Activated B cell treated with CpG ODN at 0.5 μM for 24 hours (primary cell): ENCODE data around the gene HTATIP2. TPM values are rescaled to one million over a fixed set of nuclear protein-coding genes. Genes with fewer than 3 reads are reported as not detected.

Source experiments
- ATAC-seq: fragments of 200-7000 bp; cut with Tn5 transposase; one replicate; pipeline ENCODE4 v1.10.0; 2021; ENCODE audit warnings: low read depth, mild to moderate bottlenecking, moderate library complexity
- CTCF ChIA-PET: fragments of 350-600 bp; sonication (Branson Sonifier 250); formaldehyde crosslinking; loops from one replicate; lab custom pipeline; 2021; ENCODE audit warnings: antibody characterized with exemption; lab: Charles Lee
- POLR2A ChIA-PET: fragments of 350-600 bp; sonication (Branson Sonifier 250); formaldehyde crosslinking; loops from one replicate; lab custom pipeline; 2021; ENCODE audit warnings: antibody characterized with exemption; lab: Charles Lee
- DNase-seq: peaks from one replicate; pipeline ENCODE4 v3.0.0; 2022
- H3K27ac Mint-ChIP-seq: one replicate; pipeline ENCODE4 v1.8.0; 2020; ENCODE audit warnings: mixed read lengths
- H3K27me3 Mint-ChIP-seq: one replicate; pipeline ENCODE4 v1.8.0; 2021; ENCODE audit warnings: mixed read lengths
- H3K36me3 Mint-ChIP-seq: one replicate; pipeline ENCODE4 v1.8.0; 2021; ENCODE audit warnings: low read depth, mixed read lengths
- H3K4me1 Mint-ChIP-seq: one replicate; pipeline ENCODE4 v1.8.0; 2021; ENCODE audit warnings: mixed read lengths
- H3K4me3 Mint-ChIP-seq: one replicate; pipeline ENCODE4 v1.8.0; 2020; ENCODE audit warnings: mild to moderate bottlenecking, mixed read lengths
- H3K9me3 Mint-ChIP-seq: one replicate; pipeline ENCODE4 v1.8.0; 2020; ENCODE audit warnings: mixed read lengths
- CTCF ChIP-seq: fragments of 200-600 bp; IDR thresholded peaks from one replicate; pipeline ENCODE4 v1.8.0; 2022; ENCODE audit warnings: antibody characterized with exemption, mild to moderate bottlenecking
- intact Hi-C: fragments of 100-400 bp; cut with micrococcal nuclease; formaldehyde crosslinking; loops from one replicate; pipeline ENCODE4 v1.15.1; 2024
- total RNA-seq: library from RNA; stranded (reverse); gene quantifications from 2 replicates; pipeline ENCODE4 v1.2.3, GENCODE V29; 2022

Gene HTATIP2
- total RNA-seq, 1 donor from 2014 or later: 36.5 TPM

GRCh38 chr11:20368438-20368837, 4.9 kb downstream of the HTATIP2 start:
- Mint-ChIP-seq H3K27me3 (no peaks in the 10 kb centered on the region), H3K4me1 (peaks cover 38% of the 10 kb centered on the region), H3K9me3 (no peaks in the 10 kb centered on the region), H3K36me3 (peaks cover 49% of the 10 kb centered on the region), H3K4me3 (no peak overlapping the region), H3K27ac (no peak overlapping the region)
- no peak for TF ChIP-seq CTCF
- DNase-seq (no peak), ATAC-seq (no peak)
- POLR2A ChIA-PET: interaction anchor here (1.4 to 1.7 kb wide), 2 partner anchors 13 to 19 kb away, joined by 4 read pairs; partner anchors contain the start of gene PRMT3
- CTCF ChIA-PET: interaction anchor here (1.8 kb wide), 1 partner anchor 29 kb away, joined by 4 read pairs; no protein-coding TSS in a partner anchor
- intact Hi-C loops: loop anchor here (10.0 kb wide), 1 partner anchor 1974 kb away; the partner anchor contains the start of gene LDHA

GRCh38 chr11:20369826-20370225, 6.3 kb downstream of the HTATIP2 start:
- H3K4me1 Mint-ChIP-seq: peaks cover 31% of the 10 kb centered on the region
- DNase-seq (no peak), ATAC-seq (no peak)
- H3K4me3 Mint-ChIP-seq: no peak overlapping the region
- H3K27me3 Mint-ChIP-seq: no peaks in the 10 kb centered on the region
- intact Hi-C loops: loop anchor here (10.0 kb wide), 1 partner anchor 1975 kb away; the partner anchor contains the start of gene LDHA
- no peak for TF ChIP-seq CTCF
- ChIA-PET POLR2A (interaction anchor here (1.7 kb wide), 1 partner anchor 11 kb away, joined by 4 read pairs; no protein-coding TSS in a partner anchor), CTCF (interaction anchor here (1.0 kb wide), 1 partner anchor 17 kb away, joined by 3 read pairs; no protein-coding TSS in a partner anchor)
- no peak overlapping the region for H3K27ac Mint-ChIP-seq
- peaks cover 59% of the 10 kb centered on the region for H3K36me3 Mint-ChIP-seq
- H3K9me3 Mint-ChIP-seq: no peaks in the 10 kb centered on the region

DNA sequence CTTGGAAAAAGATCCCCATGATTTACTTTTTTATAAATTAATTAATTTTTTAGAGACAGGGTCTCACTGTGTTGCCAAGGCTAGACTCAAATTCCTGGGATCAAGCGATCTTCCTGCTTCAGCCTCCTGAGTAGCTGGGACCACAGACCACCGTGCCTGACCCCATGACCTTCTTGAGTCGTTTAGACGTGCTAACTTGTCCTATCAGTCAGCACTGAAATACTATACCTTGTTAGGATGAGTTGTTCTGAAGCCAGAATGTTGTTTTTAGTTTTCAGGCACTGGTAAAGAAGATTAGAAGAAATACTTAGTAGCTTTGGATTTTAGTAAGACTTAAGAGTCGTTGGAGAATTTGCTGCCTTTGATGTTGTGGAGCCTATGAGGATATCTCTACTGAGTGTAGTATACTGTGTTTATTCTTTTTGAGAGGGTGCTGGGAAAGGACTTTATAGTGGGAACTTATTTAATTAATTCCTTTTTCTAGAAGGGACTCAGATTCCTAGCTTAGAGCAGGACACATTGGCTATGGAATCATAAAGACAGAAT, 8.6 kb downstream of the HTATIP2 start:
- ATAC-seq: no peak
- ChIA-PET CTCF (no interaction called here), POLR2A (no interaction called here)
- Mint-ChIP-seq H3K27ac (no peak overlapping the region), H3K9me3 (no peaks in the 10 kb centered on the region), H3K36me3 (peaks cover 65% of the 10 kb centered on the region), H3K4me3 (no peak overlapping the region), H3K4me1 (peaks cover 13% of the 10 kb centered on the region), H3K27me3 (no peaks in the 10 kb centered on the region)
- DNase-seq: no peak
- intact Hi-C loops: no loop called here
- no peak for TF ChIP-seq CTCF

DNA sequence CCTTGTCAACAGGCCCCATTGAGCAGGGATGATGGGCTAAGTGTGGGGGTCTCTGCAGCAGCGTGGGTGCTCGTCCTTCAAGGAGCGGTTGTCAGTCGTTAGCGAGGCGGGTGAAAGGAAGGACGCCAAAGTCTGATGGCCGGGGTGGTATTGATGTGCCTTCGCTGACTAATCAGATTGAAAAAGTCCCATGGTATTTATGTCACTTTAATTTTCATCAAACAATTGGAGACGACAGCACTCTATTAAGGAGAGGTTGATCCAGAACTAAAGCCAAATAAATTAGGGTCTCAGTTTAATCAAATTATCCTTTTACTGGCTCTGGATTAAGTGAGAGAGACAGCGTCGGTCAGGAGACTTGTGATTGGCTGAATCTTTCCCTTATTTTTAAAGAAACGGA, 9.6 kb downstream of the HTATIP2 start:
- intact Hi-C loops: no loop called here
- Mint-ChIP-seq H3K36me3 (peaks cover 64% of the 10 kb centered on the region), H3K4me1 (peaks cover 7% of the 10 kb centered on the region), H3K4me3 (no peak overlapping the region), H3K27ac (no peak overlapping the region), H3K27me3 (no peaks in the 10 kb centered on the region), H3K9me3 (no peaks in the 10 kb centered on the region)
- DNase-seq (no peak), ATAC-seq (no peak)
- ChIA-PET POLR2A (interaction anchor here (0.6 kb wide), 1 partner anchor 19 kb away, joined by 3 read pairs; no protein-coding TSS in a partner anchor), CTCF (no interaction called here)
- TF ChIP-seq CTCF: no peak

DNA sequence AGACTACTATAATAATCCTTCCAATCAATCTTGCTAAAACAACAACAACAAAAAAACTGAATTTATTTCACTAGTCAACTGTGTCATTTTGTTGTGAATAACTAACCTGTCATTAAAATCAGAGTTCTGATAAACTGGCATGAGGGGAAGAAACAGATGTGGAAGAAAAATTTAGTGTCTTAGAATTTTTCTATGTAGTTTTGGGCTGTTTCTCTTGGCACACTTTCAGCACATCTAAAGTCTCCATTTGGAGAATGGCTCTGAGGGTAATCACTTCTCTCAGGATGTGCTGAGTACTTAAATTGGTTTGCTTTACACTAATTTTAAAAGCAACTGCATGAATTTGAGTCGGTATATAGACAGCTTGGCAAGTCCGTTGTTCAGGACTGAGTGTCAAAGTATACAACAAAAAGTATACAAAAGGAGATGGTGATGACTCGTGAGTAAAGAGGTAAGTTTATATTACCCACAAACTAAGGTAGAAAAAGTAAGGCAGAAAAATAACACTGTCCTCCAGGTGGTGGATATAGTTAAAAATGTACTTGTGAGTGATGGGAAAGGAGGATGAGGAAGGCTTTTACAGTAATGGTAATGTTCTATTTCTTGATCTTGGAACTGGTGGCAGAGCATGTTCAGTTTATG, 10.2 kb downstream of the HTATIP2 start:
- no peak overlapping the region for H3K4me3 Mint-ChIP-seq
- POLR2A ChIA-PET: no interaction called here
- CTCF ChIA-PET: no interaction called here
- H3K4me1 Mint-ChIP-seq: peaks cover 2% of the 10 kb centered on the region
- no peak overlapping the region for H3K27ac Mint-ChIP-seq
- intact Hi-C loops: no loop called here
- DNase-seq (no peak), ATAC-seq (no peak)
- no peaks in the 10 kb centered on the region for H3K9me3 Mint-ChIP-seq
- H3K36me3 Mint-ChIP-seq: peaks cover 61% of the 10 kb centered on the region
- H3K27me3 Mint-ChIP-seq: no peaks in the 10 kb centered on the region
- no peak for TF ChIP-seq CTCF
